HepG2 (cell line): ENCODE data around the gene POLR1D. TPM values are rescaled to one million over a fixed set of nuclear protein-coding genes. Genes with fewer than 3 reads are reported as not detected.

ENCODE experiments used
- ATAC-seq: fragments of 200-7000 bp; cut with Tn5 transposase; 3 replicates; pipeline ENCODE4 v1.9.1; 2020; ENCODE audit warnings: mild to moderate bottlenecking, moderate library complexity
- BruUV-seq: library from RNA; stranded (reverse); fragments of 400-500 nt; replicated peaks from 2 replicates; lab custom pipeline; 2021; lab: Mats Ljungman, UMichigan
- CTCF ChIA-PET: fragments of 300-600 bp; formaldehyde crosslinking; extraction: SDS; loops from one replicate; lab custom pipeline; 2021; ENCODE audit warnings: low total read pairs, inconsistent platforms, low intra/inter-chr PET ratio; lab: Yijun Ruan, JAX
- POLR2A ChIA-PET: fragments of 350-600 bp; sonication (Branson Sonifier 250); formaldehyde crosslinking; loops from one replicate; lab custom pipeline; 2020; ENCODE audit warnings: antibody characterized with exemption, inconsistent platforms; lab: Yijun Ruan, JAX
- DNase-seq: peaks from one replicate; pipeline ENCODE4 v3.0.0-alpha.2; 2015; ENCODE audit warnings: low spot score
- FAIRE-seq: peaks from 3 replicates; lab custom pipeline; 2011; peaks lifted over from hg19 to GRCh38; lab: Jason Lieb, UNC
- H2AFZ ChIP-seq: one replicate; pipeline ENCODE4 v1.6.1; 2011; ENCODE audit warnings: low read length, inconsistent platforms
- H3K27ac ChIP-seq: fragments of 300-600 bp; 3 replicates; pipeline ENCODE4 v1.8.0; 2011; ENCODE audit warnings: mixed run types, mild to moderate bottlenecking, mixed read lengths, low read length, inconsistent platforms; ENCODE audit not compliant: insufficient read depth; ENCODE audit errors: extremely low read length
- H3K27me3 ChIP-seq, 2 experiments: fragments of 200-600 bp in 1 of 2; 2 replicates in 1 of 2; 3 replicates in 1 of 2; pipeline versions ENCODE4 v1.6.0 to v1.8.0; 2011; ENCODE audit warnings: low read length in 2 of 2, mild to moderate bottlenecking in 2 of 2, moderate library complexity in 2 of 2, inconsistent platforms in 1 of 2; ENCODE audit not compliant: insufficient read depth in 2 of 2, control insufficient read depth in 1 of 2
- H3K36me3 ChIP-seq, 2 experiments: fragments of 200-600 bp in 1 of 2; replicated peaks in 1 of 2; 2 replicates in 1 of 2; 3 replicates in 1 of 2; pipeline versions ENCODE4 v1.5.1 to v1.8.0; 2011; ENCODE audit warnings: low read length in 2 of 2, inconsistent platforms in 1 of 2; ENCODE audit not compliant: insufficient read depth in 2 of 2, control insufficient read depth in 1 of 2
- H3K4me1 ChIP-seq: 2 replicates; pipeline ENCODE4 v1.5.1; 2012; ENCODE audit warnings: low read length, inconsistent platforms; ENCODE audit not compliant: insufficient read depth
- H3K4me2 ChIP-seq: 2 replicates; pipeline ENCODE4 v1.6.0; 2011; ENCODE audit warnings: low read depth, low read length, inconsistent platforms
- H3K4me3 ChIP-seq, 3 experiments: fragments of 200-600 bp in 1 of 3; sonication (generic), shearing (Covaris generic) in 1 of 3; replicated peaks in 1 of 3; 2 replicates each; pipeline ENCODE4 v1.5.1; 2011 to 2016; ENCODE audit warnings: low read length in 3 of 3, inconsistent platforms in 2 of 3, low read depth in 2 of 3, mild to moderate bottlenecking in 2 of 3, control low read depth in 1 of 3, mixed read lengths in 1 of 3; ENCODE audit not compliant: insufficient read depth in 1 of 3
- H3K79me2 ChIP-seq: one replicate; pipeline ENCODE4 v1.6.1; 2011; ENCODE audit warnings: low read length, inconsistent platforms; ENCODE audit not compliant: insufficient read depth
- H3K9ac ChIP-seq: 2 replicates; pipeline ENCODE4 v1.6.0; 2011; ENCODE audit warnings: mild to moderate bottlenecking, low read depth, low read length, inconsistent platforms; ENCODE audit not compliant: insufficient read depth
- H3K9me3 ChIP-seq: 2 replicates; pipeline ENCODE4 v1.5.1; 2012; ENCODE audit warnings: mild to moderate bottlenecking, low read length
- H4K20me1 ChIP-seq: 2 replicates; pipeline ENCODE4 v1.6.0; 2011; ENCODE audit warnings: inconsistent platforms, mild to moderate bottlenecking, low read length, moderate library complexity; ENCODE audit not compliant: insufficient read depth
- ERF ChIP-seq: IDR thresholded peaks from 2 replicates; pipeline ENCODE4 v1.6.1; 2018; ENCODE audit warnings: missing biosample characterization, missing genetic modification reagents
- HMG20B ChIP-seq: conservative IDR thresholded peaks from 2 replicates; pipeline ENCODE4 v1.6.1; 2016; ENCODE audit warnings: missing genetic modification reagents, missing compliant biosample characterization
- ZBTB20 ChIP-seq: sonication (generic); formaldehyde crosslinking; IDR thresholded peaks from 2 replicates; pipeline ENCODE4 v1.8.1; 2023; ENCODE audit warnings: missing genetic modification reagents, low read depth, mild to moderate bottlenecking, borderline replicate concordance
- ZNF33B ChIP-seq: sonication (generic); formaldehyde crosslinking; IDR thresholded peaks from 2 replicates; pipeline ENCODE4 v1.5.1; 2020; ENCODE audit warnings: mild to moderate bottlenecking, missing genetic modification reagents
- ZNF530 ChIP-seq: sonication (generic); formaldehyde crosslinking; IDR thresholded peaks from 2 replicates; pipeline ENCODE4 v1.5.0; 2020; ENCODE audit warnings: low read depth, mild to moderate bottlenecking, missing genetic modification reagents
- WGBS: methylation state at CpG from one replicate; pipeline ENCODE4 v1.1.6; 2017; ENCODE audit warnings: low lambda C conversion rate; 5-methylcytosine and 5-hydroxymethylcytosine counted together
- in situ Hi-C: cut with HindIII; loops from 2 replicates; pipeline ENCODE4 v1.10.0; 2017; ENCODE audit warnings: low pct_unique_long_range_greater_than_20kb; ENCODE audit not compliant: extremely low pct_ligation_motif_present
- intact Hi-C: fragments of 100-400 bp; cut with micrococcal nuclease; formaldehyde crosslinking; loops from one replicate; pipeline ENCODE4 v1.10.0; 2022; ENCODE audit not compliant: unreplicated experiment
- polyA plus RNA-seq, 8 experiments: library from polyadenylated mRNA; depleted of rRNA in 3 of 8; stranded (reverse) in 7 of 8; unstranded in 1 of 8; fragments of >200 nt; fragmentation: Illumina TruSeq in 4 of 8; extraction: Trizol in 4 of 8; gene quantifications; 2 replicates each; pipeline versions ENCODE4 v1.2.1 to v1.2.3, GENCODE V29; 2011 to 2016; ENCODE audit warnings: low read depth in 4 of 8, missing spikeins in 1 of 8, mixed read lengths in 1 of 8; ENCODE audit not compliant: insufficient read depth in 1 of 8
- total RNA-seq, 5 experiments: library from RNA; depleted of rRNA; stranded (reverse); fragments of >200 nt; fragmentation: Illumina TruSeq; extraction: Trizol; gene quantifications; 2 replicates each; pipeline ENCODE4 v1.2.3, GENCODE V29; 2016; ENCODE audit warnings: low read depth in 1 of 5
- TF ChIP-seq, protein P1 (sequence below): sonication (generic); formaldehyde crosslinking; IDR thresholded peaks from 2 replicates; pipeline ENCODE4 v1.4.0; 2020; ENCODE audit warnings: missing genetic modification reagents

POLR1D gene
- total and polyA plus RNA-seq, 2 of the 13 experiments (the other 11 are each of a cell fraction or from before 2014, with no cell fraction given): 183 to 490 TPM

DNA sequence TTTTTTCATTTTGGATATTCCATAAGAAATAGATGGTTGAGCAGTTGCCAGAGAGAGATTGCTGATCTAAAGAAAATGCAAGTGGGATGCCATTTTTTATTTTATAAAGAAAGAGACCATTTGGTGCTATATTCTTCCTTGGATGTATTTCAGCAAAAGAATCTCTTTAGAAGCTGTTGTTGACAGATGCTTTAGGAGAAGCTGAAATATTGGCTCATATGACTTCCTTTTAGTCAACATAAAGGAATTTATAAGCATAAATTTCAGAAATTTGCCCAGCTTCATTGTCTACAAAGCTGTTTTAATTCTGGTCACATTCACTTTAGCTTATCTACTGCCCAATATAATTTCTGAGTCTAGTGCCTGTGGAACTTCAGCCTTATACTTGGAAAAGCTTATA lies 36.9 kb downstream of the POLR1D start:
- CTCF ChIA-PET: no interaction called here
- H3K9me3 ChIP-seq: no peaks in the 10 kb centered on the region
- no peak overlapping the region for H3K4me2 ChIP-seq
- POLR2A ChIA-PET: no interaction called here
- H3K36me3 ChIP-seq: peaks cover 0 to 1% of the 10 kb centered on the region in 2 experiments; a peak in 2 of 5 replicates
- TF ChIP-seq ZNF33B (no peak), ERF (CRISPR knock-in tag) (no peak), ZBTB20 (CRISPR knock-in tag) (no peak), ZNF530 (no peak)
- TF ChIP-seq, protein P1, sequence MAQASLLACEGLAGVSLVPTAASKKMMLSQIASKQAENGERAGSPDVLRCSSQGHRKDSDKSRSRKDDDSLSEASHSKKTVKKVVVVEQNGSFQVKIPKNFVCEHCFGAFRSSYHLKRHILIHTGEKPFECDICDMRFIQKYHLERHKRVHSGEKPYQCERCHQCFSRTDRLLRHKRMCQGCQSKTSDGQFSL (CRISPR knock-in tag): no peak
- H3K4me1 ChIP-seq: peaks cover 30% of the 10 kb centered on the region
- H3K79me2 ChIP-seq: no peaks in the 10 kb centered on the region
- BruUV-seq: no TSS peak
- ATAC-seq (no peak), DNase-seq (no peak), FAIRE-seq (no peak)
- in situ Hi-C loops (no loop called here), intact Hi-C loops (no loop called here)
- H3K4me3 ChIP-seq: no peak overlapping the region
- H4K20me1 ChIP-seq: no peaks in the 10 kb centered on the region
- H2AFZ ChIP-seq: no peak overlapping the region
- H3K27ac ChIP-seq: no peak overlapping the region
- H3K9ac ChIP-seq: no peak overlapping the region
- no peaks in the 10 kb centered on the region for H3K27me3 ChIP-seq

DNA sequence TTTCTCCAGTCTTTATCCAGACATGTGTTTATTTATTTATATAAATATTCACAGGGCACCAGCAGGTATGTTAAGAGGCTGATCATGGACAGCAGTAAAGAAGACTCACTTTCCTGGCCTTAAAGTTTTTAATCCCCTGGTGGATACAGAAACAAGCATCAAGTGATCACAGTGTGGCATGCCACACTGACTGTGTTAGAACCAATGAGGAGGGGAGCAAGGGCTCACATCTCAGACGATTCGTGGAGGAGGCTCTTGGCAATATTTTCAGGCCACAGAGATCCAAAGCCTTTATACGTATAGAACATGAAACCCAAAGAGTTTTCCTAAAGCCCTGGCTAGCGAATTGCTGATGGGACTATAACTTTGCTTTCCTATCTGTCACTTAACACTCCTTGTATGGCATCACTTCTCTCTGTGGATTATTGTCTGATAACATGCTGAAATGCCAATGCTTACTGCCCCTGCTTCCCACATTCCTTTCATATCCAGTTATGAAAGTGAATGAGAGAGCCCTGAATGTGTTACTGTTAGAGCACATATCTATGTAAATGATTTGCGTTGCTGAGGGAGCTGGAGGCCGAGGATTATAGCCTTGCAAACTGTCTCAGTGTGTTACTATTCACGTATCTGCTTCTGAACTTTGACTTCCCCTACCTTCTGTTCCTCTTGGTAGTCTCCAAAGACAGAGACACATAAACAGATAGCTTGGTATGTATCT lies 37.6 kb downstream of the POLR1D start:
- Histone ChIP-seq H3K9ac (no peak overlapping the region), H3K36me3 (peaks cover 0 to 1% of the 10 kb centered on the region in 2 experiments; a peak in 2 of 5 replicates), H3K4me2 (no peak overlapping the region)
- TF ChIP-seq HMG20B (CRISPR knock-in tag): no peak
- TF ChIP-seq, all 625 proteins: peak for 0
- H3K4me3 ChIP-seq: no peak overlapping the region
- no peaks in the 10 kb centered on the region for H3K79me2 ChIP-seq
- 89% methylated on average over 7 of the region's 7 CpGs for WGBS
- no peaks in the 10 kb centered on the region for H3K27me3 ChIP-seq
- no peak for FAIRE-seq
- H2AFZ ChIP-seq: no peak overlapping the region
- peaks cover 28% of the 10 kb centered on the region for H3K4me1 ChIP-seq
- H4K20me1 ChIP-seq: no peaks in the 10 kb centered on the region
- no peak for DNase-seq
- BruUV-seq: no TSS peak
- ChIA-PET POLR2A (no interaction called here), CTCF (no interaction called here)
- no peak for ATAC-seq
- no peak overlapping the region for H3K27ac ChIP-seq
- intact Hi-C loops: no loop called here
- in situ Hi-C loops: no loop called here
- H3K9me3 ChIP-seq: no peaks in the 10 kb centered on the region
